Dermis blood vessel endothelial cell (primary cell): Measurements from ENCODE around the gene SNRNP27. TPM values are rescaled to one million over a fixed set of nuclear protein-coding genes. Genes with fewer than 3 reads are reported as not detected.
A peak's percentile ranks its signal among the peaks of the same experiment; 100 is the strongest.

Experiments used
- DNase-seq: peaks from one replicate; pipeline ENCODE4 v3.0.0; 2010
- total RNA-seq: library from RNA; depleted of rRNA; stranded (reverse); fragments of >200 nt; gene quantifications from 2 replicates; pipeline ENCODE4 v1.2.3, GENCODE V29; 2014

The SNRNP27 gene
- total RNA-seq, 1 donor from 2014 or later = 40.0 TPM

DNA sequence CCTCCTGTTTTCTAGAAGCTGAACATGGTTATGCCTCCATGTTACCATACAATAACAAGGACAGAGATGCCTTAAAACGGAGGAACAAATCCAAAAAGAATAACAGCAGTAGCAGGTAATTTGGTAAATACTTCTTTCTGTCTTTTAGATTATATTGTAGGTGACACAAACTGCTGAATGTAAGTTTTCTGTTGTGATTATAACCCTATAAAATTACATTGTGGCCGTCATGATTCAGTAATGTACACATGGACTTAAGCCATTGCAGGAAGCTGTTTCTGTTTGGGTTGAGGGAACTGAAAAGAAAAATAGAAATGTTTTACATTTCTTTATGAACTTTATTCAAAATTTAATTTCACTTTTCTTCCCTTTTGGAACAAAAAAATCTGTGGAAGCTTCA, 22.4 kb downstream of the SNRNP27 start:
- no peak for DNase-seq

DNA sequence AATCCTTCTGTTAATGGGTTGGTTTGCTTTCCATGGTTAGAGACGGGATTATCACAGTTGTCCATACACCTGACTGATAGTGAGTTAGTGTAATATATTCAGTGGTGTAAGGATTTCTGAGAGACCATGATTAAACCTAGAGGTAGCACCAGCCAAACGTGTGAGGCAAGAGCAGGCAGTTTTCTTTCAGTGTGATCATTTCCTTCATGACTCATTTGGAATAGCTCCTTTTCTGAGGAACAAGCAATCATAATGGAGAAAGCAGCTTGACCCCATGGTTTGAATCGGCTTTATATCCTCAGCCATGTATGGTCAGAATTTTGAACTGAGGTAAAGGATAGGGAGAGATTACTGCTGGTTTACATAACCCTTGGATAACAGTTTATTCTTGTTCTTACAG, 24.1 kb downstream of the SNRNP27 start:
- DNase-seq = peak; percentile 93

DNA sequence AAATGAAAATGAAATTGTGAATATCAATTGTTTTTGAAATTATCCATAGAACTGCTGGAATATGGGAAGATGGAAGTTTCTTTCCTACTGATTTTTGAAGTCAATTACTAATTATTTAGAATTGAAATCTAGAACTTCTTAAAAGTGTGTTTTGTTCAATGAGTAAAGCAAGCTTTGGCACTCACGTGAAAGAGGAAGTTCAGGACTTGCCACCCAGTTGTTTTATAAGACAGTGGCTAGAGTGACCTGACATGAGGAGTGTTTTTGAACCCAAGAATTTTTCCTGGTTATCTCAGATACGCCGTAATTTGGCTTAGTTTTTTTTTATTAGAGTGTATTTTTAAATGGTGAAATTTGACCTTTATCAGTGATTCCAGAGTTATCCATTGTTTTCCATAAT, 24.6 kb downstream of the SNRNP27 start:
- DNase-seq = peak; percentile 44

DNA sequence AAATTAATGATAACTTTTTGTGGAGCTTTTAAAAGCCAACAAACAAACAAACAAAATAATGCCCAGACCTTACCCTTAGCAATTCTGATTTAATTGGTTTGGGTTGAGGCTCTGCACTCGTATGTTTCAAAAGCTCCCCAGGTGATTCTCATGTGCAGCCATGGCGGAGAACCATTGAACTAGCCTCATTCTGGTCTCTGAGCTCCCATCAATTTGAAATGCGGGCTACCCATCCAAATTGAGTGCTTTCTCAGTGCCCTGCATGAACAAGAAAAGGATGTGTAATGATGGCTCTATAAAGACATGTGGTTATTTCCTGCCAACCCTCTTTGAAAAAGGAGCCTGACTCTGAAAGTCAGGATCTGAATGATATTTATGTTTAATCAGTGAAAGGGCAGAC, 29.4 kb downstream of the SNRNP27 start:
- no peak for DNase-seq

DNA sequence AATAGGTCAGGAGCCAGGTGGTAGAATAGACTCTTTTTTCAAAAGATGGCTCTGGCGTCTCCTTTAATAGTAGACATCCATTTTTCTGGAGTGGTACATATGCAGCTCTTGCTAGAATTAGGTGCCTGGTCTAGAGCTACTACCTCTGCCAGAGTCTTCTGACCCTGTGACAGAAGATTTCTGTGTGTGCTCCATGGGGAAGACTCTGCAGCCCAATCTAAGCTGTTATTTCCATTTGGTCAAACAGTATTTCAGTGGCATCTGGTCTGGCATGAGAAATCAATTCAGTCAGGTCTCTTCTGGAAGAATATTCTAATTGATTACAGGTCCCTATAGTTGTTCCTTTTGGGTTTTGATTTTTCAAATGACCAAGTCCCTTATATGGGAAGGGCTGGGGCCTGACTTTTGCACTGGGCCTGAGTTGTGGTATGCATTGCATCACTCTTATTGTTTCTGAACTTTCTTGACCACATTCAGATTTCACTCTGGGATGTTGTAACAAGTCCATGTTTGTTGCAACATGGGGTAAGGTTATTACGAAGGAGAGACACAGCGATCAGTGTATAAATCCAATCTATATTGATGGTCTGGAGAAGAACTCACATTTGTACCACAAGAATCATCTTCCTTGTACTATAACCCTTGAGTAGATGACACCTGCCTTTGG, 33.2 kb downstream of the SNRNP27 start:
- no peak for DNase-seq

DNA sequence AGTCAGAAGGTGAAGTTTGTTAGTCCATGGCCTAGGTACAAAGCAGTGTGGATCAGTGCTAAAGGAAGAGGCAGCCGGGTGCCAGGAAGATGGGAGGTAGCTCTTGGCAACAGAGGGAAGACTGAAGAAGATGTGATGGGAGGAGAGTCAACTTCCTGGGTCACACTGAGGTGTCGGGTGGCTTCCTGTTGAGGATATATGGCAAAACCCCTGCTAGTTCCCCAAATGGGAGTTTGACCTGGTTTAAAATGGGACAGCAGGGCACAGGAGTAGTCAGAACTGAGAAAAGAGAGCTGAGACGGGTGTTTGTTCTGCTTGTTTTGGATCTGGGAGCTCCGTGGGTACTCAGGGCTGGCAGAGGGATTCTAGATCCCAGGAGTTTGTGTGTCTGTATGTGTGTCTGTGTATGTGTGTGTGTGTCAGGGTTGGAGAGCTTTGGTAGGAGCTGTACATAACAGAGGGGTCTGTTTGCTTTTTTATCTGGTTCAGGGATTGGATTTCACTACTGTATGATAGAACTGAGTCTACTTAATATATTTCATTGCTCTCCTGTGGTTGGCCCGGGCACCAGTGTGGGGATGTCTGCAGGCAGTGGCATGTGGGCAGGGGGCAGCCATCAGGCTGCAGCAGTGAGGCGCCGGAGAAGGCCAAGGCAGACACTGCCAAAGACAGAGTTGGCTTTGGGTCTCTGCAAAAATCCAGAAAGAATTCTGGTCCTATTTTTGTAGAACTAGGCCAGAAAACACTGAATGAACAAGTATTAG, 38.3 kb downstream of the SNRNP27 start:
- DNase-seq = no peak

DNA sequence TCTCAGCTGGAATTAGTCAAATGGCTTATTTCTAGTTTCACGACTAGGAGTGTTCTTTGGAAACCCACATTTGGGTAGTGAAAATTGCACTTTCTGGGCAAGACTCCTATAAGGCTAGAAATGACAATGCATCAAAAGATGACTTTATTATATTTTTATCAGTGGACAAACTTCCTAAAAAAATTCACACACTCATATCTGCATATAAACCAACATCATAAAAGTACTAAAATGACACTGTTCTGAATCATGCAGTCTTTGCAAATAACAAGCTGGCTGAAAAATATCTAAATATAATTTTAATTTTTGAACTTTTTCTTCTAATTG, 38.8 kb downstream of the SNRNP27 start:
- no peak for DNase-seq

DNA sequence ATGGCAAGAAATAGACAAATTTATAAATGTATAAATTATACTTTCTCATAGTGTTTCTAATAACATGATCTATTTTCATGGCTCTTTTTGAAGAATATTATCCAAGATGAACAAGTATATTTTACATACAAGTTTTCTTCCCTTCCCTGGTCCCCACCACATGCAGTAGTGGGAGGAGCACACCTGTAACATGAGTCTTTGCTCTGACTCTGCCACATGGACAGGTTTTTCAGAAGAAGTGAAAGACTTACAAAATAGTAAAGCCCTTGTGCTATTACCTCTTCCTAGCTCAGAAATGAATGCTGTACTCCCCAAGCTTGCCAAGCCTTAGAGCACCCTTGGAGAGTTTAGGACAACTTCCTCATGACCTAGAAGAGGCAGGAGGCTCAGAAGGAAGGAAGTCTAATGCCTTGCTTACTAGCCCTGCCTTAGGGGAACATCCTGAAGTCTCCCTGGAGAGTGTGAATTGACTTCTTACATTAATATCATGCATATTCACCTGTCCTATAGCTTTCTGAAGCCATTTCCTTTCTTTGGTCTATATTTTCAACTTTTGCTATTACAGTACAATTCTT, 39.6 kb downstream of the SNRNP27 start:
- peak; percentile 34 for DNase-seq

DNA sequence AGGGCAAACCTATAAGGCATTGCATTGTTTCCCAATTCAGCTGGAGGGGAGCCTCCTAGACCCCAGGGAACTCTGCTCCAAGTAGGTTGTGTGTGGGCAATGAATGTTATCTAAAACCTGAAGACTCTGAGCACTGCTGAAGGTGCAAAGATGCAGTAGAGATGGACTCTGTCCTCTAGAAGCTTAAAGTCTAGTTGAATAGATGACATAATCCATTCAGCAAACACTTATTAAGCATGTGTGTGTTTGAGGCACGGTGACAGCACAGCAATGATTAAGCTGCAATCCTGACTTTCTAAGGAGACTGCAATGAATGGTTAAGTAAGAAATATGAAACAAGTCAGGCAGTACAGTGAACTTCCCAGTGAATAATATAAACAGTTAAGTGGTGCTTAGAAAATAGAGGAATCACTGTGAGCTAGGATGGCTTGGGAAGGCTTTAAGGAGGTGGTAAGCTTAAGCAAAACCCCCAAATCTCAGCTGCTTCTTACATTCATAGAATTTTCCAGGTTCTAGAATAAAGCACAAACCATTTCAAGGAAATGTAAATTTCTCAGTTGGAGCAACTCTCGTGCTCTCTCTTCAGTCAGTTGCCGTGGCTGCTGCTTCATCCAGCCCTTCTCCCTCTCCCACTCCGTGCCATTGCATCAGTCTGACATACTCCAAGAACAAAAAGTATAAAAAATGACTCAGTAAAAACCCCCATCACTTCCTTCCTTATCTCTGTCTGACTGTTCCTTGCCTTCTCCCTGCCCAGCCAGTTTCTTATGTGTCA, 40.3 kb downstream of the SNRNP27 start:
- peak; percentile 77 for DNase-seq

DNA sequence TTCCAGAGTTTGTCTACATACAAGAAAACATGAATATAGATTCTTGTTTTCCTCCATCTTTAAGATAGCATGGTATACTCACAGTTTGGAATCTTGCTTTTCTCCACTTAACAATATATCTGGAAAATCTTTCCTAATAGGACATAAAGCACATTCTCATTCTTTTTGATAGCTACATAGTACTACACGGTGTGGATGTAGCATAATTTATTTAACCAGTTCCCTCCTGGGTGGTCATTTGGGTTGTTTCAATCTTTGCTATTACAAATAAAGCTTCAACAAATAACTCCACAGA, 40.8 kb downstream of the SNRNP27 start:
- DNase-seq = no peak

DNA sequence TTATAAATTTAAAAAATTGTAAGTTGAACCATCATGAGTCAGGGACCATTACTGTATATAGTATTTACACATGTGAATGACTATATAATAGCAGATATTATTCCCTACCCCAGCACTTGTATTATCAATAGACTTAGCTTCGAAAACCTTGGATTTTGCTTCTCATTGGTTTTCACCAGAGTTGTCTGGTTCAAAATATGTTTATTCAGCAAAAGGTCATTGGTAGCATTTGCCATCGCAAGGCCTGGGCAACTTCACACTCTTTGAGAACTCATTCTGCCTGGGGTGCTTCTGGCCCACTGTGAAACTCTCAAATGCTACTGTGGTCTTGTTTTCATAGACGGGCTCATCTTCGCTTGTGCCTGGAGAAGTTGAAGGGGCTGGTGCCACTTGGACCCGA, 41.3 kb downstream of the SNRNP27 start:
- DNase-seq = no peak

DNA sequence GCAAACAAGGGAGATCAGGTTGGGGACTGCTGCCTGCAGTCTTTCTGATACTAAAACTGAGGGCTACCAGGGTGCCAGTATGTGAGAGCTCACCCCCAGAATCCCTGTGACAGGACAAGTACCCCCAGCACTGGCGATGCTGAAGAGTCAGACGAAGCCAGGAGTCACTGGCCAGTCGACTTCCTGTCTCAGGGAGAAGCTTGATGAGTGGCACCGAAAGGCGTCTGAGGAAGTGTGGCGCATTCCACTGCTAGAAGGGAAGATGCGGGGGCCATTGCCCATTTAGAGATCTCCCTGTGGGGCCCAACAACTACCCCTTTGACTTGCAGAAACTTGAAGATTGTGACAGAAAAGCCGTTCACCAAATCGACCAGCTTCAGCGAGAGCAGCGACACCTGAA, 43.1 kb downstream of the SNRNP27 start:
- DNase-seq = peak; percentile 47

DNA sequence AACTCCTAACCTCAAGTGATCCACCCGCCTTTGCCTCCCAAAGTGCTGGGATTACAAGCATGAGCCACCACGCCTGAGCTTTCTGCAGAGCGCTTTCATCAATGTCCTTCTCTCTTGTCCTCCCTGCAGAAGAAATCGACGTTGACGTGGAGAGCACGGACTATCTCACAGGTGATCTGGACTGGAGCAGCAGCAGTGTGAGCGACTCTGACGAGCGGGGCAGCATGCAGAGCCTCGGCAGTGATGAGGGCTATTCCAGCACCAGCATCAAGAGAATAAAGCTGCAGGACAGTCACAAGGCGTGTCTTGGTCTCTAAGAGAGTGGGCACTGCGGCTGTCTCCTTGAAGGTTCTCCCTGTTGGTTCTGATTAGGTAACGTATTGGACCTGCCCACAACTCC, 44.2 kb downstream of the SNRNP27 start:
- no peak for DNase-seq

DNA sequence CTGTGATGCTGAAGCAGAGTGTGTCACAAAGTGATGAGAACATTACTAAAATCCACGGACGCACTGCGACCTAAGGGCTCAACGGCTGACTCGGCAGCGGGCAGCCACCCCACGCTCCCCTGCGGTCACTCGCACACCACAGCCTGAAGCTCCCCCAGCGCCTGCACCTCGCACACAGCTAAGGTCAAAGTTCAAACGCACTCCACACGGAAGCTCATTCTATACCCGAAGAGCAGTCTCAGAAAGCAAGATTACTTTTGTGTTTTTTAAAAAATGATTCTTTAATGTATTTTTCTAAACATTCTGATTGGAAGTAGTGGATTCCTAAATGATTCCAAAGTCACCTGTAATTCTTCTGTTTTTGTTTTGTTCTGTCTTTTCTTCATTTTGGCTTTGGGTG, 46.0 kb downstream of the SNRNP27 start:
- DNase-seq = no peak

DNA sequence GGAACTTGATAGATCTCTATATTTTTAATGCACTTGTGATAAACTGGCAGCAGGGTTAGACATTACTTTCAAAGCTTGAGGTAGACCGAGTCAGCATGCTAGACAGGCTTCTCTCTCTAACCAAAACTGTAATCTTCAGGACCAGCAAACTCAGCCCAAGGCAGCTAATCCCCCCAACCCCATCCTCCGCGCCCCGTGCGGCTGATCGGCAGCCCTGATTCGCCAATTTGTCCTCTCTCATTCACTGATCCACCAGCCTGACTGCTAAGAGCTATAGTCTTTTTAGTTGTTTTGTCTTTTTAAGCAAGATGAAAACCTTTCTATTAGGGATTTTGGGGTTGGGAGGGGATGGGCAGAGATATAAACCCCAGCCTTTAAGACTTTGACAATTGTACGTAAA, 46.9 kb downstream of the SNRNP27 start:
- no peak for DNase-seq

DNA sequence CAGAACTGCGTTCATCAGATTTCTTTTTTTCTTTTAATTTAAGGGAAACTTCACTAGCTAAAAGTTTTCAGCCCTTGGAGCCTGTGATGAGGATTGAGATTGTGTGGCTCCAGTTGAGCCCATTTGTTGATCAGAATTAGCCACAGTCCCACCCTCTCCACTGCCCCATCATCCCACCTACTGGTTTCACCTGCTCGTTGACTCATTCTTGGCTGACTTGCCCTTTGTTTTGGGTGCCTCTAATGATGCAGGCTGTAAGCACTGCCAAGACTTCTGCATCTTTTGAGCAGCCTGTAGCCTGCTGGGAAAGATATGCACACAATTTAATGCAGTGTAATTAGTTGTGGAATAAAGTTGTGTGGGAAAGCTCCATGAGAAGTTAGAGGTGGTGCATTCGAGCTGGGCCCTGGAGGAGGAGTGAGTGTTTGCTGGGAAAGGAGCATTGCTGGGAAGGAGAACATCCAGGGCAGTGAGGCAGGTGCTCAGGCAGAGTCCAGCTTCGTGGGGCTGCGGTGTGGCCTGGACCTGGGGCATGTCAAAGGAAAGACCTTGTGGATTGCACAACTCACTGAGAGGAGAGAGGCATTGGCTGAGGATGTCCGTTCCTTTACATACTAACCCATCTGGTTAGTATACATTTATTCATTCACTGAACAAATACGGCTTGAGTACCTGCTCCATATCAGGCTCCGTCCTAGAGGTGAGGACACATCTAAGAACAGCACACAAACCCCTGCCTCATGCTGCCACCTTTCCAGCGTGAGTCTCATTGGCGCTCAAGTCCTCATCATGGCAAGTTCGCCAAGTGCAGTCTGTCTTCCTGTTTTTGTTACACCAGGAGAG, 49.5 kb downstream of the SNRNP27 start:
- DNase-seq = no peak

DNA sequence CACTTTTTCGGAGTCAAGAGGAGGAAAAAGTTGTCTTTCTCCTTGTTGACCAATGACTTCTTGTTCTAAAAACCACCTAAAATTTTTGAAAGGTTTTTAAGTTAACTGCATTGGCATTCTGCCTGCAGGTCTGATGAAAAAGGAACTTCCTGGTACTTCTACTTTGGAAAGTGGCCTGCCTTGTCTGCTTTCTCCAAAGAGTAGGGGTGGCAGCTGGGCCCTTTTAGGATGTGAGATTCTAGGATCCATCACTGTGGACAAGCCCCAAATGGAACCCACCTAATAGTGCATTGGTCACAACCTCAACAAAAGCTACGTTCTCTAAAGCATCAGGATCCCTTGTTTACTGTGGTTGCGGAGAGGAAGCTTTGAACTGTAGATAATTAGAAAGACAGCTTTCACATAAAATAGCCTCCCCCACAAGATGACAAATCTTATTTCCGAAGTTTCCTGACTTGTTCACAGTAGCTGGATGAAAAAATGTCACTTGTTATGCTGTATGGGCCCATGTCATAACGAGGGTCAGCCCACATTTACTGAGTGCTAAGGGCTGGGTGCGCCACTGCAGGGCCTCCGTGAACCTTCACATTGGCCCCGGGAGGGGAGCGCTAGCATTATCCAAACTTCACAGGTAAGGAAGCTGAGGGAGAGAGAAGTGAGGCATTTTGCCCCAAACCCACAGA, 50.2 kb downstream of the SNRNP27 start:
- DNase-seq = no peak

DNA sequence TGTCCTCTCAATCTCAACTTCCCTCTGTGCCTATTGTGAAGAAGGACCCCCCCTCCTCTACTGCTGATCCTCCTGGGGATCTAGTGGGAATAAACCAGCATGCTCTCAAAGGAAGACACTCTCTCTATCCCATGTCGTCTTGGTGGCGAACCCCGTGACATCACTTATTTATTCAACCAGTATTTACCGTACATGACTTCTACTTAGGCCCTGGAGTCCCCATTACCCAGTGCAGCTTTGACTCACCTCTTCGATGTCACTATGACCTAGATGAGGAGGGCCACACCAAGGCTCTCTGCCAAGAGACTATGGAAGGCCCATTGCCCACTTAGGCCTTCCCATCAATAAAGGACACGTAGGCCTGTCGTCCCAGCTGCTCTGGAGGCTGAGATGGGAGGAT, 51.0 kb downstream of the SNRNP27 start:
- no peak for DNase-seq

DNA sequence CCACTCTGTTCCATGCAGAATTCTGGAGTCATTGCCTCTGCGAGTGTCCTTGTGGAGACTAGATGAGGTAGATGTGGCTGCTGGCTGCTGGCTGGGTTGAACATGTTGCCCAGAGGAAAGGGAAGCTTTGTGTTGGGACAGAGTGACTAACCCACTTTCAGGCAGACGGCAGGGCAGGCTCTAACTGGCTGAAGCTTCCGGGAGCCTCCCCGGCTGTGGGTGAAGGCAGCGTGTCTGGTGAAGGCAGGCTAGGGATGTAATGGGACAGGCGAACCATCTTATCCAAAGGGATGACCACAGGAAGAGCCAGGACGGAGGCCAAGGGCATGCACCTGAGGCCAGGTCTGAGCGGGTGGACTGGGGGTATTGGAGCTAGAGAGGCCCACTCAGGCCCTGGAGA, 51.7 kb downstream of the SNRNP27 start:
- peak; percentile 55 for DNase-seq

DNA sequence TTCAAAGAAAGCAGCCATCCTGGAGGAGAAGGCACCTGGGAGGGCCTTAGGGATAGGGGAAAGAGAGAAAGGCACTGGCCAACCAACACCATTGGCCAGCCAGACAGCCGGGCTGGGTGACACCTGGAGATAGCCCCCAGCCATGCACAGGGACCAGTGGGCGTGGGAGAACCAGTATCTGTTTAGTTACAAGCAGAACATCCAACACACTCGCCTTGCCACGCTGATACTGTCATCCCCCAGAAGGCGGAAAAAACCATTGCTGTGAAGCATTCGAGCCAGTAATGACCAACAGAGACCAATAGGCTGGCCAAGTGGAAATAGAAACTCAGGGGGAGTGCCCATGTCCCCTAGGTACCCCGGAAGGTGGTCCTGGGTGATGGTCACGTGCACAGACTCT, 52.2 kb downstream of the SNRNP27 start:
- DNase-seq = no peak

DNA sequence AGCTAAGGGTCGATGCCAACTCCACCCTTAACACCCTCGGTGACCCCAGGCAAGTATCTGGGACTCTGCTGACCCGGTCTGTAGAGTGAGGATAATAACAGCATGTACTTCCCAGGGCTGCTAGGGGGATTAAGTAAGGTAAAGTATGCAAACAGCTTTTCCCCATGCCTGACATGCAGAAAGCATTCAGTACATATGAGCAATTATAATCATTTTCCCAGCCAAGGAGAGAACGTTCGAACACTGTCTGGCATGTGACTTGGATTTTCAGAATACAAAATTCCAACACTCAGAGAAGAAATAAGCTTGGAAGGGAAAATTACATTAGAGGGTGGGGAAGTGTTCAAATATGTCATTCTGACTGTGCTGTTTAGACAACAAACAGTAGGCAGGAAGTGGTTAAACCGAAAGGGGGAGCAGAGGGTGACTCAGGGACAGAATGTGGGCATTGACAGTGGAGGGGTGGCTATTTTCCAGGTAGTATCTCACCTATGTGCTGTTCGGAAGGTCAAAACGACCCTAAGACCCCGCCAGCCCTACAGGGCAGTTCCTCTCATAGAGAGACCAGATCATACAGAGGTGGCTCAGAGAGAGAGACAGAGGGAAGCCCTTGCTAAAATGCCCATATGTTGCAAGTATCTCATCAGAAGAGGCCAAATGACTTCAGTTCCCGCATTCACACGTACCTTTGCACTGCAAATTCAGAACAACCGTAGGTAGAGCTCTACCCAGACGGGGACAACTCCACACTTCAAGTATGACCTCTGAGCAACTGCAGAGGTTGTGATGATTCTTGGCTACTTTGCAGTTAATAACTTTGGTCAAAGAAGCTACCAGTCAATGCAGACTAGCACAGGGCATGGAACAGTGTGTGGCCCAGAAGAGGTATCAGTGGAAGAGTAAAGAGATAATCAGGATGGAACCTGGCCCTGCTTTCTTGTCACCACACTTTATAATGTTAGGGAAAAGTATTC, 52.9 kb downstream of the SNRNP27 start:
- peak; percentile 53 for DNase-seq
